HCT116 (cell line): ENCODE measurements around the gene SELENOW. TPM values are rescaled to one million over a fixed set of nuclear protein-coding genes. Genes with fewer than 3 reads are reported as not detected.

Experiments used
- ATAC-seq: fragments of 200-7000 bp; cut with Tn5 transposase; 2 replicates; pipeline ENCODE4 v1.9.1; 2020; ENCODE audit warnings: mild to moderate bottlenecking, moderate library complexity
- BruUV-seq: library from RNA; stranded (reverse); fragments of 400-500 nt; replicated peaks from 2 replicates; lab custom pipeline; 2021; lab: Mats Ljungman, UMichigan
- CTCF ChIA-PET: fragments of 300-600 bp; sonication (Branson Sonifier 250); formaldehyde crosslinking; loops from one replicate; lab custom pipeline; 2021; ENCODE audit warnings: antibody characterized with exemption; lab: Charles Lee
- POLR2A ChIA-PET: fragments of 300-600, 350-600 bp; sonication (Branson Sonifier 250); formaldehyde crosslinking; loops from one replicate; lab custom pipeline; 2021; ENCODE audit warnings: antibody characterized with exemption; lab: Charles Lee
- RAD21 ChIA-PET, 2 experiments: fragments of 300-600 bp; sonication (Branson Sonifier 250); formaldehyde crosslinking; loops; one replicate each; lab custom pipeline; 2023; ENCODE audit warnings: low total read pairs in 2 of 2; ENCODE audit not compliant: uncharacterized antibody in 2 of 2, unreplicated experiment in 2 of 2, low non-redundant PET in 1 of 2; lab: Charles Lee
- DNase-seq: peaks from one replicate; pipeline ENCODE4 v3.0.0-alpha.2; 2010; ENCODE audit warnings: low read depth, low spot score
- H2AFZ ChIP-seq: fragments of 200-600 bp; shearing (Covaris generic), sonication (generic); 2 replicates; pipeline ENCODE4 v1.6.1; 2017; ENCODE audit warnings: low read depth, mixed run types, mixed read lengths, antibody characterized with exemption, low read length; ENCODE audit not compliant: poor library complexity, severe bottlenecking
- H3K27ac ChIP-seq: 2 replicates; pipeline ENCODE4 v1.5.1; 2012; ENCODE audit warnings: low read depth, low read length
- H3K27me3 ChIP-seq: fragments of 200-600 bp; sonication (generic); 2 replicates; pipeline ENCODE4 v1.6.1; 2016; ENCODE audit warnings: mixed run types, low read length, mixed read lengths; ENCODE audit not compliant: insufficient read depth
- H3K36me3 ChIP-seq, 2 experiments: fragments of 200-500 bp in 1 of 2; fragments of 200-600 bp in 1 of 2; sonication (Bioruptor generic) in 1 of 2; sonication (generic) in 1 of 2; 2 replicates each; pipeline versions ENCODE4 v1.5.1 to v1.6.1; 2014 to 2016; ENCODE audit warnings: low read length in 2 of 2, inconsistent platforms in 1 of 2, mixed read lengths in 1 of 2, mixed run types in 1 of 2; ENCODE audit not compliant: insufficient read depth in 2 of 2, control insufficient read depth in 1 of 2
- H3K4me1 ChIP-seq, 2 experiments: fragments of 200-600 bp in 1 of 2; sonication (generic) in 1 of 2; 2 replicates each; pipeline versions ENCODE4 v1.5.1 to v1.6.1; 2012 to 2017; ENCODE audit warnings: low read length in 2 of 2, inconsistent platforms in 1 of 2, mild to moderate bottlenecking in 1 of 2, mixed read lengths in 1 of 2, mixed run types in 1 of 2, moderate library complexity in 1 of 2; ENCODE audit not compliant: insufficient read depth in 2 of 2, control insufficient read depth in 1 of 2
- H3K4me2 ChIP-seq: fragments of 200-600 bp; sonication (generic); 2 replicates; pipeline ENCODE4 v1.6.1; 2017; ENCODE audit warnings: mixed run types, low read length, mixed read lengths
- H3K4me3 ChIP-seq, 2 experiments: fragments of 200-600 bp in 1 of 2; sonication (generic) in 1 of 2; replicated peaks in 1 of 2; 2 replicates each; pipeline ENCODE4 v1.5.1; 2011 to 2016; ENCODE audit warnings: low read length in 2 of 2, control low read depth in 1 of 2, low read depth in 1 of 2, mild to moderate bottlenecking in 1 of 2, mixed read lengths in 1 of 2, mixed run types in 1 of 2
- H3K79me2 ChIP-seq: fragments of 200-600 bp; sonication (generic); 2 replicates; pipeline ENCODE4 v1.6.1; 2017; ENCODE audit warnings: mild to moderate bottlenecking, mixed run types, low read length, moderate library complexity, mixed read lengths; ENCODE audit not compliant: insufficient read depth
- H3K9ac ChIP-seq: fragments of 200-600 bp; sonication (generic); 2 replicates; pipeline ENCODE4 v1.6.1; 2016; ENCODE audit warnings: low read length, mixed read lengths
- H3K9me2 ChIP-seq: fragments of 200-600 bp; sonication (generic), shearing (Covaris generic); 2 replicates; pipeline ENCODE4 v1.6.1; 2017; ENCODE audit warnings: mixed run types, mild to moderate bottlenecking, moderate library complexity; ENCODE audit not compliant: insufficient read depth
- H3K9me3 ChIP-seq, 2 experiments: fragments of 200-500 bp in 1 of 2; fragments of 200-600 bp in 1 of 2; sonication (Bioruptor generic) in 1 of 2; sonication (generic) in 1 of 2; 2 replicates each; pipeline ENCODE4 v1.6.1; 2014 to 2017; ENCODE audit warnings: low read length in 2 of 2, mixed read lengths in 2 of 2, inconsistent platforms in 1 of 2, low read depth in 1 of 2, mild to moderate bottlenecking in 1 of 2, mixed run types in 1 of 2, moderate library complexity in 1 of 2; ENCODE audit not compliant: control insufficient read depth in 1 of 2, insufficient read depth in 1 of 2
- H4K20me1 ChIP-seq: fragments of 200-600 bp; sonication (generic), shearing (Covaris generic); 2 replicates; pipeline ENCODE4 v1.6.1; 2017; ENCODE audit warnings: mixed run types, mild to moderate bottlenecking, moderate library complexity; ENCODE audit not compliant: insufficient read depth
- CBX3 ChIP-seq: IDR thresholded peaks from 2 replicates; pipeline ENCODE4 v1.6.1; 2012; ENCODE audit warnings: low read depth
- CEBPB ChIP-seq: IDR thresholded peaks from 2 replicates; pipeline ENCODE4 v1.6.1; 2012; ENCODE audit warnings: low read depth
- EGR1 ChIP-seq: IDR thresholded peaks from 2 replicates; pipeline ENCODE4 v1.6.1; 2012; ENCODE audit warnings: low read depth
- EZH2 ChIP-seq: fragments of 200-600 bp; sonication (generic); IDR thresholded peaks from 2 replicates; pipeline ENCODE4 v1.6.1; 2017; ENCODE audit warnings: antibody characterized with exemption, mixed run types
- JUND ChIP-seq: IDR thresholded peaks from 2 replicates; pipeline ENCODE4 v1.6.1; 2012
- POLR2A ChIP-seq: IDR thresholded peaks from 2 replicates; pipeline ENCODE4 v1.7.0; 2011; ENCODE audit warnings: borderline replicate concordance; ENCODE audit not compliant: insufficient read depth, insufficient read length; ENCODE audit errors: extremely low read depth
- RAD21 ChIP-seq: IDR thresholded peaks from 2 replicates; pipeline ENCODE4 v1.6.1; 2012; ENCODE audit warnings: low read depth, mild to moderate bottlenecking
- TCF7L2 ChIP-seq: IDR thresholded peaks from 2 replicates; pipeline ENCODE4 v1.7.0; 2011; ENCODE audit warnings: borderline replicate concordance, inconsistent platforms; ENCODE audit not compliant: insufficient read depth, insufficient read length; ENCODE audit errors: extremely low read depth
- YY1 ChIP-seq: IDR thresholded peaks from 2 replicates; pipeline ENCODE4 v1.6.1; 2011; ENCODE audit warnings: low read length, low read depth, moderate library complexity, mild to moderate bottlenecking; ENCODE audit not compliant: insufficient replicate concordance; ENCODE audit errors: extremely low read depth
- ZFX ChIP-seq: fragments of 450-650 bp; IDR thresholded peaks from 2 replicates; pipeline ENCODE4 v1.6.1; 2017
- ZNF274 ChIP-seq: fragments of 200-500 bp; sonication (Bioruptor generic); IDR thresholded peaks from 2 replicates; pipeline ENCODE4 v1.6.1; 2014; ENCODE audit warnings: mild to moderate bottlenecking, low read depth, low read length, inconsistent platforms
- intact Hi-C: fragments of 100-400 bp; cut with micrococcal nuclease; formaldehyde crosslinking; loops from 2 replicates; pipeline ENCODE4 v1.10.0; 2022
- total RNA-seq: library from RNA; stranded (reverse); gene quantifications from one replicate; pipeline ENCODE4 v1.2.1, GENCODE V29; 2021; ENCODE audit not compliant: unreplicated experiment
- TF ChIP-seq, protein P1 (sequence below): IDR thresholded peaks from 2 replicates; pipeline ENCODE4 v1.6.1; 2012
- TF ChIP-seq, protein P2 (sequence below): IDR thresholded peaks from 2 replicates; pipeline ENCODE4 v1.6.1; 2012
- TF ChIP-seq, protein P3 (sequence below): IDR thresholded peaks from 2 replicates; pipeline ENCODE4 v1.6.1; 2012; ENCODE audit warnings: low read depth

Gene SELENOW
- total RNA-seq, 1 experiment from 2014 or later, result 181 TPM

GRCh38 chr19:47758443-47758804, 20.1 kb upstream of the SELENOW start:
- Histone ChIP-seq H3K27ac (no peak overlapping the region), H3K9me3 (no peaks in the 10 kb centered on the region), H3K4me3 (no peak overlapping the region), H3K4me2 (no peak overlapping the region), H3K9ac (no peak overlapping the region), H3K9me2 (no peaks in the 10 kb centered on the region), H4K20me1 (peaks cover 6% of the 10 kb centered on the region; the same call in 1 of the 2 replicates), H3K36me3 (peaks cover 17 to 44% of the 10 kb centered on the region in 2 experiments), H3K79me2 (peaks cover 3% of the 10 kb centered on the region; the same call in 1 of the 2 replicates), H3K27me3 (no peaks in the 10 kb centered on the region), H2AFZ (no peak overlapping the region), H3K4me1 (no peaks in the 10 kb centered on the region)
- POLR2A ChIA-PET, result no interaction called here
- intact Hi-C loops, result no loop called here
- TF ChIP-seq CBX3 (no peak), ZFX (no peak), JUND (no peak), YY1 (no peak), ZNF274 (no peak), POLR2A (no peak), CEBPB (no peak), EGR1 (no peak), TCF7L2 (no peak), RAD21 (no peak), EZH2 (no peak)
- TF ChIP-seq, protein P1, sequence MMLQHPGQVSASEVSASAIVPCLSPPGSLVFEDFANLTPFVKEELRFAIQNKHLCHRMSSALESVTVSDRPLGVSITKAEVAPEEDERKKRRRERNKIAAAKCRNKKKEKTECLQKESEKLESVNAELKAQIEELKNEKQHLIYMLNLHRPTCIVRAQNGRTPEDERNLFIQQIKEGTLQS, result no peak
- TF ChIP-seq, protein P2, sequence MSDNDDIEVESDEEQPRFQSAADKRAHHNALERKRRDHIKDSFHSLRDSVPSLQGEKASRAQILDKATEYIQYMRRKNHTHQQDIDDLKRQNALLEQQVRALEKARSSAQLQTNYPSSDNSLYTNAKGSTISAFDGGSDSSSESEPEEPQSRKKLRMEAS, result no peak
- TF ChIP-seq, protein P3, sequence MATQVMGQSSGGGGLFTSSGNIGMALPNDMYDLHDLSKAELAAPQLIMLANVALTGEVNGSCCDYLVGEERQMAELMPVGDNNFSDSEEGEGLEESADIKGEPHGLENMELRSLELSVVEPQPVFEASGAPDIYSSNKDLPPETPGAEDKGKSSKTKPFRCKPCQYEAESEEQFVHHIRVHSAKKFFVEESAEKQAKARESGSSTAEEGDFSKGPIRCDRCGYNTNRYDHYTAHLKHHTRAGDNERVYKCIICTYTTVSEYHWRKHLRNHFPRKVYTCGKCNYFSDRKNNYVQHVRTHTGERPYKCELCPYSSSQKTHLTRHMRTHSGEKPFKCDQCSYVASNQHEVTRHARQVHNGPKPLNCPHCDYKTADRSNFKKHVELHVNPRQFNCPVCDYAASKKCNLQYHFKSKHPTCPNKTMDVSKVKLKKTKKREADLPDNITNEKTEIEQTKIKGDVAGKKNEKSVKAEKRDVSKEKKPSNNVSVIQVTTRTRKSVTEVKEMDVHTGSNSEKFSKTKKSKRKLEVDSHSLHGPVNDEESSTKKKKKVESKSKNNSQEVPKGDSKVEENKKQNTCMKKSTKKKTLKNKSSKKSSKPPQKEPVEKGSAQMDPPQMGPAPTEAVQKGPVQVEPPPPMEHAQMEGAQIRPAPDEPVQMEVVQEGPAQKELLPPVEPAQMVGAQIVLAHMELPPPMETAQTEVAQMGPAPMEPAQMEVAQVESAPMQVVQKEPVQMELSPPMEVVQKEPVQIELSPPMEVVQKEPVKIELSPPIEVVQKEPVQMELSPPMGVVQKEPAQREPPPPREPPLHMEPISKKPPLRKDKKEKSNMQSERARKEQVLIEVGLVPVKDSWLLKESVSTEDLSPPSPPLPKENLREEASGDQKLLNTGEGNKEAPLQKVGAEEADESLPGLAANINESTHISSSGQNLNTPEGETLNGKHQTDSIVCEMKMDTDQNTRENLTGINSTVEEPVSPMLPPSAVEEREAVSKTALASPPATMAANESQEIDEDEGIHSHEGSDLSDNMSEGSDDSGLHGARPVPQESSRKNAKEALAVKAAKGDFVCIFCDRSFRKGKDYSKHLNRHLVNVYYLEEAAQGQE, result no peak
- DNase-seq (no peak), ATAC-seq (no peak)
- RAD21 ChIA-PET, result no interaction called here
- BruUV-seq, result no TSS peak
- CTCF ChIA-PET, result no interaction called here
